Ishikawa (cell line): ENCODE data around the gene ARL13A.

Experiments
- CREB1 ChIP-seq: IDR thresholded peaks from 2 replicates; pipeline ENCODE4 v1.6.1; 2012; ENCODE audit warnings: low read depth
- EGR1 ChIP-seq: IDR thresholded peaks from 2 replicates; pipeline ENCODE4 v1.6.1; 2012
- EP300 ChIP-seq: IDR thresholded peaks from 2 replicates; pipeline ENCODE4 v1.6.1; 2012; ENCODE audit warnings: borderline replicate concordance
- NFIC ChIP-seq: IDR thresholded peaks from 2 replicates; pipeline ENCODE4 v1.6.1; 2012
- TCF12 ChIP-seq: IDR thresholded peaks from 2 replicates; pipeline ENCODE4 v1.6.1; 2012; ENCODE audit warnings: low read depth
- USF1 ChIP-seq: IDR thresholded peaks from 2 replicates; pipeline ENCODE4 v1.6.1; 2012
- YY1 ChIP-seq: IDR thresholded peaks from 2 replicates; pipeline ENCODE4 v1.6.1; 2012; ENCODE audit warnings: low read depth
- ZBTB7A ChIP-seq: IDR thresholded peaks from 2 replicates; pipeline ENCODE4 v1.6.1; 2012; ENCODE audit warnings: low read depth
- TF ChIP-seq, protein P1 (sequence below): IDR thresholded peaks from 2 replicates; pipeline ENCODE4 v1.6.1; 2012; ENCODE audit warnings: low read depth, mild to moderate bottlenecking
- TF ChIP-seq, protein P2 (sequence below): IDR thresholded peaks from 2 replicates; pipeline ENCODE4 v1.6.1; 2012

- TF ChIP-seq CREB1, result no peak
- TF ChIP-seq TCF12, result no peak
- no peak for TF ChIP-seq YY1
- no peak for TF ChIP-seq USF1
- TF ChIP-seq, protein P1, sequence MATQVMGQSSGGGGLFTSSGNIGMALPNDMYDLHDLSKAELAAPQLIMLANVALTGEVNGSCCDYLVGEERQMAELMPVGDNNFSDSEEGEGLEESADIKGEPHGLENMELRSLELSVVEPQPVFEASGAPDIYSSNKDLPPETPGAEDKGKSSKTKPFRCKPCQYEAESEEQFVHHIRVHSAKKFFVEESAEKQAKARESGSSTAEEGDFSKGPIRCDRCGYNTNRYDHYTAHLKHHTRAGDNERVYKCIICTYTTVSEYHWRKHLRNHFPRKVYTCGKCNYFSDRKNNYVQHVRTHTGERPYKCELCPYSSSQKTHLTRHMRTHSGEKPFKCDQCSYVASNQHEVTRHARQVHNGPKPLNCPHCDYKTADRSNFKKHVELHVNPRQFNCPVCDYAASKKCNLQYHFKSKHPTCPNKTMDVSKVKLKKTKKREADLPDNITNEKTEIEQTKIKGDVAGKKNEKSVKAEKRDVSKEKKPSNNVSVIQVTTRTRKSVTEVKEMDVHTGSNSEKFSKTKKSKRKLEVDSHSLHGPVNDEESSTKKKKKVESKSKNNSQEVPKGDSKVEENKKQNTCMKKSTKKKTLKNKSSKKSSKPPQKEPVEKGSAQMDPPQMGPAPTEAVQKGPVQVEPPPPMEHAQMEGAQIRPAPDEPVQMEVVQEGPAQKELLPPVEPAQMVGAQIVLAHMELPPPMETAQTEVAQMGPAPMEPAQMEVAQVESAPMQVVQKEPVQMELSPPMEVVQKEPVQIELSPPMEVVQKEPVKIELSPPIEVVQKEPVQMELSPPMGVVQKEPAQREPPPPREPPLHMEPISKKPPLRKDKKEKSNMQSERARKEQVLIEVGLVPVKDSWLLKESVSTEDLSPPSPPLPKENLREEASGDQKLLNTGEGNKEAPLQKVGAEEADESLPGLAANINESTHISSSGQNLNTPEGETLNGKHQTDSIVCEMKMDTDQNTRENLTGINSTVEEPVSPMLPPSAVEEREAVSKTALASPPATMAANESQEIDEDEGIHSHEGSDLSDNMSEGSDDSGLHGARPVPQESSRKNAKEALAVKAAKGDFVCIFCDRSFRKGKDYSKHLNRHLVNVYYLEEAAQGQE, result no peak
- TF ChIP-seq, protein P2, sequence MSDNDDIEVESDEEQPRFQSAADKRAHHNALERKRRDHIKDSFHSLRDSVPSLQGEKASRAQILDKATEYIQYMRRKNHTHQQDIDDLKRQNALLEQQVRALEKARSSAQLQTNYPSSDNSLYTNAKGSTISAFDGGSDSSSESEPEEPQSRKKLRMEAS, result no peak
- TF ChIP-seq ZBTB7A, result no peak
- no peak for TF ChIP-seq EP300
- no peak for TF ChIP-seq EGR1
- TF ChIP-seq NFIC, result no peak
These were observed 60.2 kb downstream of the ARL13A start for GRCh38 chrX:101029665-101030064.
